Fibroblast of skin of back (primary cell): ENCODE measurements around the gene SPANXC. TPM values are rescaled to one million over a fixed set of nuclear protein-coding genes. Genes with fewer than 3 reads are reported as not detected.
"Not testable (repeated sequence)": the region's sequence is repeated elsewhere in the genome, so short reads cannot be mapped to it uniquely, and the experiment has no call there.

Source experiments
- DNase-seq: peaks from one replicate; pipeline ENCODE4 v3.0.0-alpha.2; 2013
- polyA plus RNA-seq, 2 experiments: library from polyadenylated mRNA; unstranded; fragments of 120-200 nt; gene quantifications; one replicate each; pipeline ENCODE4 v1.2.1, GENCODE V29; 2013; ENCODE audit not compliant: insufficient read length in 2 of 2

Gene SPANXC
- polyA plus RNA-seq (2013, experiment 1 of 2; ENCODE audit: insufficient read length): not detected
- polyA plus RNA-seq (2013, experiment 2 of 2; ENCODE audit: insufficient read length): not detected

GRCh38 chrX:141242417-141242816 is at the start of gene SPANXC:
Gene SPANXC (minus strand): TSS chrX:141242517. CDS start chrX:141242457, 60 bp downstream.
- not testable (repeated sequence) for DNase-seq

GRCh38 chrX:141279476-141279875 is 37.2 kb upstream of the SPANXC start:
- DNase-seq: peak; percentile 0

GRCh38 chrX:141278306-141278705 is 36.0 kb upstream of the SPANXC start:
- DNase-seq: peak; percentile 17

GRCh38 chrX:141258080-141258479 is 15.8 kb upstream of the SPANXC start:
- no peak for DNase-seq

- no peak for DNase-seq
Observed at GRCh38 chrX:141221611-141222010, 20.7 kb downstream of the SPANXC start.

- peak; percentile 79 for DNase-seq
Observed at GRCh38 chrX:141220342-141221008, 21.8 kb downstream of the SPANXC start.

- peak; percentile 42 for DNase-seq
Observed at GRCh38 chrX:141214196-141214595, 28.1 kb downstream of the SPANXC start.

GRCh38 chrX:141201962-141202361 is 40.4 kb downstream of the SPANXC start:
- DNase-seq: no peak
